HG02588 (cell line): ENCODE data around the gene CGB7.
"Not testable (repeated sequence)": the region's sequence is repeated elsewhere in the genome, so short reads cannot be mapped to it uniquely, and the experiment has no call there.

Experiments
- ATAC-seq: cut with Tn5 transposase; IDR thresholded peaks from one replicate; pipeline ENCODE4 v1.9.1; 2021; ENCODE audit warnings: mild to moderate bottlenecking, moderate library complexity; ENCODE audit not compliant: unreplicated experiment

Gene CGB7

DNA sequence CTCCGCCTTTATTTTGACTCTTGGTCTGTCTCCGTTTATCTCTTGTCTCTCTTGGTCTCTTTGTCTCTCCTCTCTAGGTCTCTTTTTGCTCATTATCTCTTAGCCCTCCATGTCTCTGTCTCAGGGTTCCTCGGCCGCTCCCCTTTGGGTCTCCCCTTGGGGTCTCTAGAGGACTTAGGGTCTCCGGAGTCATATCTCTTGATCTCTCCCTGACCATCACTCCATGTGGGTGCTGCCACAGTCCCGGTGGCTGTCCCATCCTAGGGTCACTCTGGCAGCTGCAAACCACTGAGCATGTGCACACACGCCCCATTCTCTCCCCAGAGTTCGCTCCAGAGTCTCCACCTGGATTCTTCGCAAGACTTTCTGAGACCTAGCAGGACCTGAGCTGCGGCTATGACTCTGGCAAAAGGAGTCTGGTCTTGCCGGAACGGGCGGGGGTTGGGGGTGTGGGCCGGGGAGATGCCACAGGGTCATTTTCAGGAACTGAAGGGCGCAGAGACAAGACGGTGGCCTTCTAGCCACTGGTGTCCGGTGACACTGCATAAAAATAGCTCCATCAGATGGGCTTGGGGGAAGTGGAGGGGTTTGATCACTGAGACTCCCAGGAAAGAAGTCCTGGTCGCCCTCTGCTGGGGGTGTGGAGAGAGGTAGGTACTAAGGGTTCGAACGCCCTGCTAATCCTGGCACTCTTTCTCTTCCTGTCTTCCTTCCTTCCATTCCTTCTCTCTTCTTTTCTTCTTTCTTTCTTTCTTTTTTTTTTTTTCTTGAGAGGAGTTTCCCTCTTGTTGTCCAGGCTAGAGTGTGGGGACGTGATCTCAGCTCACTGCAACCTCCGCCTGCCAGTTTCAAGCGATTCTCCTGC, 16.2 kb upstream of the CGB7 start:
- no peak for ATAC-seq

DNA sequence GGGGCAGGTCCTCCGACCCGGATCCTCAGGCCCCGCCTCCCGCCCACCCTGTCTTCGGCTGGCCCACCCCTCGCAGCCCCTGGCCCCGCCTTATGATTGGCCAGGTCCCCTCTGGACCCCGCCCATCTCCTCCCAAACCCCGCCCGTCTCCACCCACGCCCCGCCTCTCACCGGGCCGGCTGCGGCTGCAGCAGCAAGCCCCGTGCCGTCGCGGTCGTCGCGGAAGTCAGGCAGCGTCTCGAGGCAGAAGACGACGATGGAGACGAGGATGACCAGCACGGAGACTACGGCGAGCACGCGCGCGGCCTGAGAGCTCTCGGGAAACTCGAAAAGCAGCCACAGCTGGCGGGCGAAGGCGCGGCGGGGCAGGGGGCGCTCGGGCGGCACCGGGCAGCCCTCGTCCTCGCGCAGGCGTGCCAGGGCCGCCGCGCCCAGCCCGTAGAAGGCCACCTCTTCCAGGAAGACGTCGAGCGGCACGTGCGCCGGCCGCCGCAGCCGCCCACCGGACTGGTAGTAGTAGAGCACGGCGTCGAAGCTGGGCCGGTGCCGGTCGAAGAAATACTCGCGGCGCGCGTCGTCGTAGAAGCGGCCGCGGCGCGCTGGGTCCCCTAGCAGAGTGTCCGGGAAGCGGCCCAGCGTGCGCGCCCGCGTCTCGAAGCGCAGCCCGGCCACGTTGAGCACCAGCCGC, 14.5 kb upstream of the CGB7 start:
- ATAC-seq: no peak

- no peak for ATAC-seq
Measured at GRCh38 chr19:49070416-49070815, 12.9 kb upstream of the CGB7 start.

GRCh38 chr19:49069026-49069425, 11.5 kb upstream of the CGB7 start:
- no peak for ATAC-seq

DNA sequence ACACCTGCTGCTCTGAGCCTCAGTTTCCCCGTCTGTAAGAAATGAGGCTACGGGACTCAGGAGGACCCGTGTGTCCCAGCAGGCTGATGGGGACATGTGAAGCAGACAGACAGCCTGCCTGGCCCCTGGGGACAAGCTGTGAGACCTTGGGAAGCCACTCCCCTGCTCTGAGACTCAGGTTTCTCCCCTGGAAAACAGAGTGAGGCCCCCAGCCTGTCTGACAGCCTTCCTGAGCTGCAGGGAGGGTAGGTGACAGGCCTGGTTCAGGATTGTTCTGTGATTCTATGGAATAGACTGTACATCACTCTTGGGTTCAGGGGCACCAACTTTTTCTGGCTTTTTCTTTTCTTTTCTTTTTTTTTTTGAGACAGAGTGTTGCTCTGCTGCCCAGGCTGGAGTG, 10.0 kb upstream of the CGB7 start:
- ATAC-seq: no peak

- ATAC-seq: no peak
Measured at GRCh38 chr19:49065905-49066512, 8.5 kb upstream of the CGB7 start.

GRCh38 chr19:49064768-49065611, 7.4 kb upstream of the CGB7 start, which contains the start of gene NTF4:
Gene NTF4, minus strand, starts transcription at chr19:49064818. Its CDS starts 2,821 bp downstream, at chr19:49061997.
- ATAC-seq: no peak

- no peak for ATAC-seq
Measured at GRCh38 chr19:49064029-49064629, 6.6 kb upstream of the CGB7 start.

GRCh38 chr19:49061445-49061844, 3.9 kb upstream of the CGB7 start:
- no peak for ATAC-seq

GRCh38 chr19:49061000-49061399, 3.5 kb upstream of the CGB7 start:
- no peak for ATAC-seq

GRCh38 chr19:49059053-49059452, 1.5 kb upstream of the CGB7 start:
- ATAC-seq: no peak

- ATAC-seq: no peak
Measured at GRCh38 chr19:49058562-49058961, 1.0 kb upstream of the CGB7 start.

- ATAC-seq: not testable (repeated sequence)
Measured at GRCh38 chr19:49056902-49057596, 500 bp downstream of the CGB7 start.

DNA sequence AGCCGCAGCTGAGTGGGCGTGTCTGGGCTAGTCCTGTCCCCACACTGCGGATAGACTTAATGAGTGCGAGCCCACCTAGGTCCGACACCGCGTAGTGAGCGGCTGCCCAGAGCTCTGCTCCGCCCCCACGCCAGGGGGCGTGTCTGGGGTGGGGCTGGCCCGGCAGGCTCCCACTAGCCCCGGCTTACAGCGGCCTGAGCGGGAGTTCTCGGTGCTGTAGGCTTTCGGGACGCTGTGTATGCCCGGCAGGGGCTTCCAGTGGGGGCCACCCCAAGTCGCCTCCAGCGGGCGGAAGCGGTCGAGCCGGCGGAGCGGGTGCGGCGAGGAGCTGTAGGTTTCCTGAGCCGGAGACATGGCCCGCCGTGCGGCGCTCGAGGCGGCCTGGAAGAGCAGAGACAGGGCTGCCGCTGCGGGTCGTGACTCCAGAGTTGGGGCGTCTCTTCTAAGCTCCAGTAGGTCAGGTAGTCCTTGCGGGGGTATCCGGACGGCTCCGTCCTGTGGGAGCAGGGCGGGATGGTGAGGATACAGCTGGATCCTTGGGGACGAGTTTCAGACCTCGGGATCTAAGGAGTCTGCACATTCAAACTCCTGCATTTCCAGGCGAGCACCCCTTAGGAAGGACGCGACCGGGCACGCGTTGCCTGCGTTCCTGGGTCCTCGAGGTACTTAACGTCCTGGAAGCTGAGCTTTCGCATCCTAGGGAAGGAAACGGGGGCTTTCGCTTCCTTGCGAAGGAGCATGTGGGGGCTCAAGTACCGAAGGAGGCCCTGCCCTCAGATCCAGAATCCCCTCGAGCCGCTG, 1.2 kb downstream of the CGB7 start:
- peak; percentile 54 for ATAC-seq

GRCh38 chr19:49050376-49051033, 7.0 kb downstream of the CGB7 start:
- not testable (repeated sequence) for ATAC-seq

DNA sequence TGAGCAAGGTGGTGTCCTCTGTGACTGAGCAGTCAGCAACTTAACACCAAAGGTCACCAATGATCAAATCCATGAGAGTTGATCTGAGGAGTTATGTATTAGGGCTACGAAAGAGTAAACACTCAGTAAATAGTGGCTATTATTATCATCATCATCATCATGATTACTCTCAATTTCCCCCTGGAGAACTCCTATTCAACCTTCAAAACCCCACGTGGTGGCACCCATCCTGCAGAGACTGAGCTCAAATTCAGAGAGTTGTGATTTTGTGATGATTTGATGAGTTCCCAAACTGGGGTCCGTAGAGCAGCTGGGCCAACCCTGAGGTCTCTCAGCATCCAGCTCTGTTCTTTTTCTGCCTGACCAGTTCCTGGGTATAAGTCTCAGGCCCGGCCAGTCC, 7.7 kb downstream of the CGB7 start:
- not testable (repeated sequence) for ATAC-seq

DNA sequence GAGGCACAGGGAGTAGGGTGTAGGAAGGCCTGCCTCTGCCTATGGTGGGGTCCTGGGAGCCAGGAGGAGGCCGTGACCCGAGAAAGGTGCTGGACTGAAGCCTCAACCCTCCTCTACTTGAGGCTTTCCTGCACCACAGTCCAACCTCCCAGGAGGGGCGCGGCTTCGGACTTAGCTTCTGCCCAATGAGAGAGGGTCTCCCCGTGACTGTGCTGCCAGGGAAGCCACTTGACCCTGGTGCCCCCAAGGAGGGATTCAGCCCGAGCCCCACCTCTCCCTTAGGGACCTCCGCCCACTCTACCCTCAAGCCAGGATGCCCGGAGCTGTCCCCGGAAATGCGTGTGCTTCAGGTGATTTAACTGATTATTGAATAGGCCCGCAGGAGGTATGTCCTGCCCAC, 8.5 kb downstream of the CGB7 start, which contains the start of gene CGB8:
Gene CGB8 (minus strand): TSS at position 101 of the 400 bp plus-strand sequence. CDS start 372 bp downstream, outside the sequence.
- ATAC-seq: not testable (repeated sequence)

- ATAC-seq: not testable (repeated sequence)
Measured at GRCh38 chr19:49043548-49043947, 14.0 kb downstream of the CGB7 start, which contains the start of gene CGB5. Gene CGB5, plus strand, starts transcription at chr19:49043848. Its CDS starts 362 bp downstream, at chr19:49044210.
